CD4-positive, alpha-beta T cell (primary cell): ENCODE measurements around the gene FOXN1. TPM values are rescaled to one million over a fixed set of nuclear protein-coding genes. Genes with fewer than 3 reads are reported as not detected.

Experiments
- ATAC-seq: fragments of 200-7000 bp; cut with Tn5 transposase; one replicate; pipeline ENCODE4 v1.10.0; 2022; ENCODE audit warnings: mild to moderate bottlenecking; ENCODE audit not compliant: poor library complexity
- CTCF ChIA-PET: fragments of 350-600 bp; sonication (Branson Sonifier 250); formaldehyde crosslinking; loops from one replicate; lab custom pipeline; 2021; ENCODE audit warnings: antibody characterized with exemption, inconsistent platforms; lab: Charles Lee
- POLR2A ChIA-PET: fragments of 350-600 bp; sonication (Branson Sonifier 250); formaldehyde crosslinking; loops from one replicate; lab custom pipeline; 2021; ENCODE audit warnings: antibody characterized with exemption, inconsistent platforms; lab: Charles Lee
- DNase-seq, 14 experiments: peaks; one replicate each; pipeline ENCODE4 v3.0.0-alpha.2; 2013 to 2020; ENCODE audit warnings: mixed read lengths in 2 of 14
- H3K27ac ChIP-seq, 2 donors: one replicate each; pipeline versions ENCODE4 v1.5.1 to v1.7.0; 2013; ENCODE audit warnings: low read length in 2 of 2, low read depth in 1 of 2, mild to moderate bottlenecking in 1 of 2
- H3K27me3 ChIP-seq, 2 experiments: 1 replicate in 1 of 2; 2 replicates in 1 of 2; pipeline versions ENCODE4 v1.6.1 to v1.7.0; 2013; ENCODE audit warnings: low read length in 2 of 2, control low read depth in 1 of 2, mild to moderate bottlenecking in 1 of 2, moderate library complexity in 1 of 2; ENCODE audit not compliant: insufficient read depth in 2 of 2, control insufficient read depth in 1 of 2
- H3K36me3 ChIP-seq: one replicate; pipeline ENCODE4 v1.6.1; 2013; ENCODE audit warnings: low read length, control low read depth; ENCODE audit not compliant: insufficient read depth
- H3K4me1 ChIP-seq: one replicate; pipeline ENCODE4 v1.6.1; 2013; ENCODE audit warnings: low read length, control low read depth; ENCODE audit not compliant: insufficient read depth
- H3K4me3 ChIP-seq: one replicate; pipeline ENCODE4 v1.5.1; 2013; ENCODE audit warnings: mild to moderate bottlenecking, low read length, moderate library complexity
- H3K9me3 ChIP-seq, 2 experiments: 1 replicate in 1 of 2; 2 replicates in 1 of 2; pipeline versions ENCODE4 v1.6.1 to v1.7.0; 2013; ENCODE audit warnings: low read length in 2 of 2, mild to moderate bottlenecking in 2 of 2, control low read depth in 1 of 2, moderate library complexity in 1 of 2; ENCODE audit not compliant: control insufficient read depth in 1 of 2, insufficient read depth in 1 of 2
- H3K27ac Mint-ChIP-seq: one replicate; pipeline ENCODE4 v1.8.0; 2020; ENCODE audit warnings: mixed read lengths
- H3K27me3 Mint-ChIP-seq: one replicate; pipeline ENCODE4 v1.8.0; 2021; ENCODE audit warnings: mixed read lengths
- H3K36me3 Mint-ChIP-seq: one replicate; pipeline ENCODE4 v1.8.0; 2021; ENCODE audit warnings: low read depth, mixed read lengths
- H3K4me1 Mint-ChIP-seq: one replicate; pipeline ENCODE4 v1.8.0; 2021; ENCODE audit warnings: low read depth, mixed read lengths
- H3K4me3 Mint-ChIP-seq: one replicate; pipeline ENCODE4 v1.8.0; 2020; ENCODE audit warnings: mild to moderate bottlenecking, mixed read lengths
- H3K9me3 Mint-ChIP-seq: one replicate; pipeline ENCODE4 v1.8.0; 2020; ENCODE audit warnings: mixed read lengths
- CTCF ChIP-seq: fragments of 200-600 bp; IDR thresholded peaks from one replicate; pipeline ENCODE4 v1.8.0; 2022; ENCODE audit warnings: antibody characterized with exemption, mild to moderate bottlenecking
- intact Hi-C, 2 experiments: fragments of 100-400 bp; cut with DNase I in 1 of 2; cut with micrococcal nuclease in 1 of 2; formaldehyde crosslinking; loops; one replicate each; pipeline versions ENCODE4 v1.15.1 to v1.9.0; 2023 to 2025; cut with DNase I, micrococcal nuclease
- total RNA-seq, 174 experiments: library from RNA in 2 of 174; stranded (reverse) in 2 of 174; gene quantifications; one replicate each; pipeline ENCODE4 v1.2.3 and lab custom pipeline; 2021 to 2026

Gene FOXN1
- total RNA-seq, 2 experiments from 2014 or later = not detected

GRCh38 chr17:28468781-28469180, 37.4 kb upstream of the FOXN1 start:
- Mint-ChIP-seq H3K9me3 (no peaks in the 10 kb centered on the region), H3K27ac (no peak overlapping the region), H3K4me3 (no peak overlapping the region), H3K27me3 (peaks cover 9% of the 10 kb centered on the region), H3K36me3 (no peaks in the 10 kb centered on the region), H3K4me1 (no peaks in the 10 kb centered on the region)
- ATAC-seq (no peak), DNase-seq (no peak)
- H3K9me3 ChIP-seq = no peaks in the 10 kb centered on the region
- no peaks in the 10 kb centered on the region for H3K27me3 ChIP-seq
- ChIA-PET POLR2A (no interaction called here), CTCF (no interaction called here)
- no peak for TF ChIP-seq CTCF
- H3K27ac ChIP-seq = no peak overlapping the region
- no peak overlapping the region for H3K4me3 ChIP-seq
- no peaks in the 10 kb centered on the region for H3K4me1 ChIP-seq
- intact Hi-C loops = no loop called here
- no peaks in the 10 kb centered on the region for H3K36me3 ChIP-seq

GRCh38 chr17:28469376-28469775, 36.8 kb upstream of the FOXN1 start:
- no peaks in the 10 kb centered on the region for H3K36me3 ChIP-seq
- no peaks in the 10 kb centered on the region for H3K9me3 ChIP-seq
- H3K27ac Mint-ChIP-seq = no peak overlapping the region
- no peaks in the 10 kb centered on the region for H3K4me1 ChIP-seq
- H3K4me3 Mint-ChIP-seq = no peak overlapping the region
- no peak for TF ChIP-seq CTCF
- no peaks in the 10 kb centered on the region for H3K36me3 Mint-ChIP-seq
- H3K4me1 Mint-ChIP-seq = no peaks in the 10 kb centered on the region
- H3K4me3 ChIP-seq = no peak overlapping the region
- H3K27me3 ChIP-seq = no peaks in the 10 kb centered on the region
- peaks cover 9% of the 10 kb centered on the region for H3K27me3 Mint-ChIP-seq
- no peaks in the 10 kb centered on the region for H3K9me3 Mint-ChIP-seq
- no peak overlapping the region for H3K27ac ChIP-seq
- DNase-seq (peak in 1 of 14 experiments; percentile 2), ATAC-seq (no peak)
- POLR2A ChIA-PET = no interaction called here
- CTCF ChIA-PET = no interaction called here
- intact Hi-C loops = no loop called here

GRCh38 chr17:28470266-28470913, 35.8 kb upstream of the FOXN1 start:
- Histone ChIP-seq H3K27ac (no peak overlapping the region), H3K4me3 (no peak overlapping the region), H3K4me1 (peaks cover 7% of the 10 kb centered on the region), H3K36me3 (no peaks in the 10 kb centered on the region), H3K9me3 (no peaks in the 10 kb centered on the region), H3K27me3 (no peaks in the 10 kb centered on the region)
- H3K27me3 Mint-ChIP-seq = peaks cover 6% of the 10 kb centered on the region
- H3K36me3 Mint-ChIP-seq = no peaks in the 10 kb centered on the region
- ChIA-PET CTCF (no interaction called here), POLR2A (no interaction called here)
- peaks cover 3% of the 10 kb centered on the region for H3K4me1 Mint-ChIP-seq
- no peak overlapping the region for H3K27ac Mint-ChIP-seq
- DNase-seq = peak in 1 of 14 experiments; percentile 5
- no peak for TF ChIP-seq CTCF
- intact Hi-C loops = no loop called here
- no peaks in the 10 kb centered on the region for H3K9me3 Mint-ChIP-seq
- ATAC-seq = no peak
- H3K4me3 Mint-ChIP-seq = no peak overlapping the region
